Measurements from ENCODE around the gene LGALS4. TPM values are rescaled to one million over a fixed set of nuclear protein-coding genes. Genes with fewer than 3 reads are reported as not detected.
A peak's percentile ranks its signal among the peaks of the same experiment; 100 is the strongest.
"Not testable (repeated sequence)": the region's sequence is repeated elsewhere in the genome, so short reads cannot be mapped to it uniquely, and the experiment has no call there.

Gene LGALS4
- total RNA-seq, 2 donors from 2014 or later, result 1.6 to 1.7 TPM

- not testable (repeated sequence) for H3K27ac Mint-ChIP-seq; H3K9me3 Mint-ChIP-seq; DNase-seq (ENCODE audit: low spot score); H3K4me1 Mint-ChIP-seq (ENCODE audit: low read depth in 2 of 2); H3K36me3 Mint-ChIP-seq; H3K4me3 Mint-ChIP-seq; H3K27me3 Mint-ChIP-seq; ATAC-seq
Measured at GRCh38 chr19:38771569-38771968, 41.2 kb downstream of the LGALS4 start.

GRCh38 chr19:38770949-38771275 is 41.8 kb downstream of the LGALS4 start:
- H3K9me3 Mint-ChIP-seq, H3K27me3 Mint-ChIP-seq: not testable (repeated sequence)
- peak; percentile 89 for ATAC-seq

GRCh38 chr19:38770228-38770948 is 42.4 kb downstream of the LGALS4 start:
- not testable (repeated sequence) for H3K27ac Mint-ChIP-seq; H3K9me3 Mint-ChIP-seq; H3K4me1 Mint-ChIP-seq (ENCODE audit: low read depth in 2 of 2); H3K36me3 Mint-ChIP-seq; H3K27me3 Mint-ChIP-seq; H3K4me3 Mint-ChIP-seq; DNase-seq (ENCODE audit: low spot score)
- ATAC-seq, result peak in 1 of 2 donors; percentile 0

More at GRCh38 chr19:38770949-38771275, 41.8 kb downstream of the LGALS4 start:
- not testable (repeated sequence) for DNase-seq (ENCODE audit: low spot score); H3K4me1 Mint-ChIP-seq (ENCODE audit: low read depth in 2 of 2); H3K27ac Mint-ChIP-seq; H3K4me3 Mint-ChIP-seq; H3K36me3 Mint-ChIP-seq

- Mint-ChIP-seq H3K27ac (peak overlapping the region; percentile 85 to 88), H3K4me3 (peak overlapping the region; percentile 53), H3K4me1 (ENCODE audit: low read depth in 2 of 2) (peaks cover 4 to 6% of the 10 kb centered on the region in 2 donors), H3K9me3 (no peaks in the 10 kb centered on the region), H3K36me3 (no peaks in the 10 kb centered on the region), H3K27me3 (no peaks in the 10 kb centered on the region)
- peak; percentile 92 for DNase-seq (ENCODE audit: low spot score)
- ATAC-seq, result peak; percentile 90 to 92
Measured at GRCh38 chr19:38769635-38770211, 43.0 kb downstream of the LGALS4 start.

- H3K27me3 Mint-ChIP-seq, result no peaks in the 10 kb centered on the region
Measured at GRCh38 chr19:38766276-38767047, 46.3 kb downstream of the LGALS4 start.

GRCh38 chr19:38765214-38765613 is 47.5 kb downstream of the LGALS4 start:
- DNase-seq (ENCODE audit: low spot score) (no peak), ATAC-seq (no peak)
- no peak overlapping the region for H3K27ac Mint-ChIP-seq
- no peaks in the 10 kb centered on the region for H3K9me3 Mint-ChIP-seq
- no peaks in the 10 kb centered on the region for H3K27me3 Mint-ChIP-seq
- H3K4me1 Mint-ChIP-seq (ENCODE audit: low read depth in 2 of 2), result peaks cover 4 to 6% of the 10 kb centered on the region in 2 donors
- H3K4me3 Mint-ChIP-seq, result no peak overlapping the region
- H3K36me3 Mint-ChIP-seq, result no peaks in the 10 kb centered on the region

More at GRCh38 chr19:38766276-38767047, 46.3 kb downstream of the LGALS4 start:
- no peaks in the 10 kb centered on the region for H3K36me3 Mint-ChIP-seq
- H3K9me3 Mint-ChIP-seq, result no peaks in the 10 kb centered on the region
- H3K4me3 Mint-ChIP-seq, result no peak overlapping the region
- peaks cover 4 to 6% of the 10 kb centered on the region in 2 donors for H3K4me1 Mint-ChIP-seq (ENCODE audit: low read depth in 2 of 2)
- no peak for ATAC-seq
- no peak for DNase-seq (ENCODE audit: low spot score)
- no peak overlapping the region for H3K27ac Mint-ChIP-seq

GRCh38 chr19:38763795-38764220 is 48.9 kb downstream of the LGALS4 start:
- DNase-seq (ENCODE audit: low spot score) (no peak), ATAC-seq (no peak)
- H3K4me3 Mint-ChIP-seq, result no peak overlapping the region
- no peak overlapping the region for H3K27ac Mint-ChIP-seq
- no peaks in the 10 kb centered on the region for H3K9me3 Mint-ChIP-seq
- H3K36me3 Mint-ChIP-seq, result no peaks in the 10 kb centered on the region
- no peaks in the 10 kb centered on the region for H3K4me1 Mint-ChIP-seq (ENCODE audit: low read depth in 2 of 2)
- no peaks in the 10 kb centered on the region for H3K27me3 Mint-ChIP-seq

- not testable (repeated sequence) for H3K9me3 Mint-ChIP-seq; ATAC-seq; H3K27me3 Mint-ChIP-seq; H3K4me1 Mint-ChIP-seq (ENCODE audit: low read depth in 2 of 2); H3K36me3 Mint-ChIP-seq; H3K4me3 Mint-ChIP-seq; DNase-seq (ENCODE audit: low spot score)
- peak overlapping the region in 1 of 2 donors; percentile 11 for H3K27ac Mint-ChIP-seq
Measured at GRCh38 chr19:38761884-38762389, 50.8 kb downstream of the LGALS4 start.

GRCh38 chr19:38760805-38761517 is 51.8 kb downstream of the LGALS4 start:
- H3K4me3 Mint-ChIP-seq; H3K27me3 Mint-ChIP-seq; H3K27ac Mint-ChIP-seq; H3K4me1 Mint-ChIP-seq (ENCODE audit: low read depth in 2 of 2); ATAC-seq; DNase-seq (ENCODE audit: low spot score); H3K9me3 Mint-ChIP-seq; H3K36me3 Mint-ChIP-seq: not testable (repeated sequence)

GRCh38 chr19:38759590-38760003 is 53.1 kb downstream of the LGALS4 start:
- no peaks in the 10 kb centered on the region for H3K36me3 Mint-ChIP-seq
- H3K9me3 Mint-ChIP-seq, result no peaks in the 10 kb centered on the region
- ATAC-seq (no peak), DNase-seq (ENCODE audit: low spot score) (no peak)
- no peak overlapping the region for H3K4me3 Mint-ChIP-seq
- H3K4me1 Mint-ChIP-seq (ENCODE audit: low read depth in 2 of 2), result no peaks in the 10 kb centered on the region
- H3K27me3 Mint-ChIP-seq, result no peaks in the 10 kb centered on the region
- H3K27ac Mint-ChIP-seq, result no peak overlapping the region

- DNase-seq (ENCODE audit: low spot score); H3K27ac Mint-ChIP-seq; H3K4me3 Mint-ChIP-seq; H3K4me1 Mint-ChIP-seq (ENCODE audit: low read depth in 2 of 2); H3K36me3 Mint-ChIP-seq; ATAC-seq; H3K9me3 Mint-ChIP-seq; H3K27me3 Mint-ChIP-seq: not testable (repeated sequence)
Measured at GRCh38 chr19:38754196-38754595, 58.5 kb downstream of the LGALS4 start.

GRCh38 chr19:38753783-38754182 is 59.0 kb downstream of the LGALS4 start:
- H3K27ac Mint-ChIP-seq; DNase-seq (ENCODE audit: low spot score); H3K9me3 Mint-ChIP-seq; H3K4me1 Mint-ChIP-seq (ENCODE audit: low read depth in 2 of 2); H3K36me3 Mint-ChIP-seq; H3K27me3 Mint-ChIP-seq; ATAC-seq; H3K4me3 Mint-ChIP-seq: not testable (repeated sequence)
